ENCODE data around the gene LY86. TPM values are rescaled to one million over a fixed set of nuclear protein-coding genes. Genes with fewer than 3 reads are reported as not detected.

LY86 gene
- total RNA-seq, 1 donor from 2014 or later = not detected

DNA sequence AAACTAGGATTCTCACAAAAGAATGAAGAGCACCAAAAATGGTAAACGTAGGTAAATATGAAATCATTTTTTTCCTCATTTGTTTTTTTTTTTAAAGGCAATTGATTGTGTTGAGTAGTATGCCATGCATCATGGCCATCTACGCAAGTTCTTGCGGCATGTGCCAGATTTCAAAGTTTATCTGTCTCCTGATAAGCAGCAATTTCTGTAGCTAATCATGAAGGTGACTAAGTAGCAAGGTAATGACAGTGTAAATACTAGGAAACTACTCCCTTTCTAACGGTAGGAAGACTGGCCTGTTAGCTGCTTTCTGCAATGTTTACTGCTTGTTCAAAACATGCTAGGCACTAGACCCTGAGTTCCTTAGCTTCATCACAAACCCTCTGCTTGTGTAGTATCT is 13.4 kb upstream of the LY86 start:
- TF ChIP-seq, protein P1, sequence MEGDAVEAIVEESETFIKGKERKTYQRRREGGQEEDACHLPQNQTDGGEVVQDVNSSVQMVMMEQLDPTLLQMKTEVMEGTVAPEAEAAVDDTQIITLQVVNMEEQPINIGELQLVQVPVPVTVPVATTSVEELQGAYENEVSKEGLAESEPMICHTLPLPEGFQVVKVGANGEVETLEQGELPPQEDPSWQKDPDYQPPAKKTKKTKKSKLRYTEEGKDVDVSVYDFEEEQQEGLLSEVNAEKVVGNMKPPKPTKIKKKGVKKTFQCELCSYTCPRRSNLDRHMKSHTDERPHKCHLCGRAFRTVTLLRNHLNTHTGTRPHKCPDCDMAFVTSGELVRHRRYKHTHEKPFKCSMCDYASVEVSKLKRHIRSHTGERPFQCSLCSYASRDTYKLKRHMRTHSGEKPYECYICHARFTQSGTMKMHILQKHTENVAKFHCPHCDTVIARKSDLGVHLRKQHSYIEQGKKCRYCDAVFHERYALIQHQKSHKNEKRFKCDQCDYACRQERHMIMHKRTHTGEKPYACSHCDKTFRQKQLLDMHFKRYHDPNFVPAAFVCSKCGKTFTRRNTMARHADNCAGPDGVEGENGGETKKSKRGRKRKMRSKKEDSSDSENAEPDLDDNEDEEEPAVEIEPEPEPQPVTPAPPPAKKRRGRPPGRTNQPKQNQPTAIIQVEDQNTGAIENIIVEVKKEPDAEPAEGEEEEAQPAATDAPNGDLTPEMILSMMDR (IDR thresholded peaks at IDR 0.05; ENCODE audit: unreplicated experiment) = no peak
- H3K27me3 Mint-ChIP-seq = peaks cover 11% of the 10 kb centered on the region
- no peak for DNase-seq (ENCODE audit: low spot score, unreplicated experiment)
- no peak overlapping the region for H3K4me3 Mint-ChIP-seq (ENCODE audit: low read depth)
- H3K36me3 Mint-ChIP-seq (ENCODE audit: insufficient read depth) = no peaks in the 10 kb centered on the region
- H3K27ac Mint-ChIP-seq = no peak overlapping the region
- no peaks in the 10 kb centered on the region for H3K4me1 Mint-ChIP-seq (ENCODE audit: low read depth)
- peaks cover 15% of the 10 kb centered on the region for H3K9me3 Mint-ChIP-seq (ENCODE audit: low read depth)

DNA sequence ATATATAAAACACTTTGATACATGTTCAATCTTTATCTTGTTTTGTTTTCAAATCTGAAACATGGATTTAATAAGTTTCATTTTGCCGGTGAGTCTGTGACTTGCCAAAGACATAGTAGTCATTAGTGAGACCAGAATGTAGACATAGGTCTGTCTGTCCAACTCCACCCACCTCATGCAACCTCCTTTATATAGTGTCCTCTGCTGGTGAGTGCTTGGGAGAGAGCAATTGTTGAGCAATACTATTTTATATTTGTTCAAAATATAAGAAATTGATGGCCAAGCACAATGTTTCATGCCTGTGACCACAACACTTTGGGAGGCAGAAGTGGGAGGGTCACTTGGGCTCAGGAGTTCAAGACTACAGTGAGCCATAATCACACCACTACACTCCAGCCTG is 10.8 kb upstream of the LY86 start:
- TF ChIP-seq, protein P1 (IDR thresholded peaks at IDR 0.05; ENCODE audit: unreplicated experiment) = no peak
- Mint-ChIP-seq H3K36me3 (ENCODE audit: insufficient read depth) (no peaks in the 10 kb centered on the region), H3K4me1 (ENCODE audit: low read depth) (no peaks in the 10 kb centered on the region), H3K27ac (no peak overlapping the region), H3K27me3 (peaks cover 6% of the 10 kb centered on the region), H3K9me3 (ENCODE audit: low read depth) (peaks cover 20% of the 10 kb centered on the region), H3K4me3 (ENCODE audit: low read depth) (no peak overlapping the region)
- no peak for DNase-seq (ENCODE audit: low spot score, unreplicated experiment)

DNA sequence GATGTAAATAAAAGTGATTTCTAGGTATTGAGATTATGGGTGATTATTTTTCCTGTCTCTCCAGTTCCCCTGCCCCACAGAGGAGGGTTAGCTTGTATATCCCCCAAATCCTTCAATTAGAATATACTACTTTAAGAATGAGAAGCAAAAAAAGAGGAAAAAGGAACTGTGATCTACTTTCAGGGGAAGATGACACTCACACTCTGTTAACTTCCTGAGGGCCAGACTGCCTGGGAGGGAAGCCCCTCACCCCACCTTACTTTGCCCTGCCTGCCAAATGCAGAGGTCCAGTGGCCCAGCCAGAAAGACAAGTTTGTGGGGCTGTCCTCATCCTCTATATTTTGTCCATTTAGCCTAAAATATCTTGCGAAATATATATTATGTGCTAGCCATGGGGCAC is 9.2 kb upstream of the LY86 start:
- Mint-ChIP-seq H3K27ac (no peak overlapping the region), H3K36me3 (ENCODE audit: insufficient read depth) (no peaks in the 10 kb centered on the region), H3K9me3 (ENCODE audit: low read depth) (peaks cover 16% of the 10 kb centered on the region), H3K4me3 (ENCODE audit: low read depth) (no peak overlapping the region), H3K27me3 (peaks cover 2% of the 10 kb centered on the region), H3K4me1 (ENCODE audit: low read depth) (no peaks in the 10 kb centered on the region)
- TF ChIP-seq, protein P1 (IDR thresholded peaks at IDR 0.05; ENCODE audit: unreplicated experiment) = no peak
- no peak for DNase-seq (ENCODE audit: low spot score, unreplicated experiment)

DNA sequence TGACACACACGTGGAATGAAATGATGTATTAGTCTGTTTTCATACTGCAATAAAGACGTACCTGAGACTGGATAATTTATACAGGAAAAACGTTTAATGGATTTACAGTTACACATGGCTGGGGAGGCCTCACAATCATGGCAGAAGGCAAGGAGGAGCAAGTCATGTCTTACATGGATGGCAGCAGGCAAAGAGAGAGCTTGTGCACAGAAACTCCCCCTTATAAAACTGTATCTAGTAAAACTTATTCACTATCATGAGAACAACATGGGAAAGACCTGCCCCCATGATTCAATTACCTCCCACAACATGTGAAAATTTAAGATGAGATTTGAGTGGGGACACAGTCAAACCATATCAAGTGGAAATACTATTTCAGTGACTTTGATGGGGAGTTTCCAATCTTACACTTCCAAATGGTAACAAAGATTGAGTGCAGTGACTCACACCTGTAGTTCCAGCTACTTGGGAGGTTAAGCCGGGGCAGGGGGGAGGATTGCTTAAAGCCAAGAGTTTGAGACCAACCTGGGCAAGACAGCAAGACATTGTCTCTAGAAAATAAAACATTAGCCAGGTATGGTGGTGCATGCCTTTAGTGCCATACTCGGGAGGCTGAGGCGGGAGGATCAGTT is 8.2 kb upstream of the LY86 start:
- no peak overlapping the region for H3K27ac Mint-ChIP-seq

DNA sequence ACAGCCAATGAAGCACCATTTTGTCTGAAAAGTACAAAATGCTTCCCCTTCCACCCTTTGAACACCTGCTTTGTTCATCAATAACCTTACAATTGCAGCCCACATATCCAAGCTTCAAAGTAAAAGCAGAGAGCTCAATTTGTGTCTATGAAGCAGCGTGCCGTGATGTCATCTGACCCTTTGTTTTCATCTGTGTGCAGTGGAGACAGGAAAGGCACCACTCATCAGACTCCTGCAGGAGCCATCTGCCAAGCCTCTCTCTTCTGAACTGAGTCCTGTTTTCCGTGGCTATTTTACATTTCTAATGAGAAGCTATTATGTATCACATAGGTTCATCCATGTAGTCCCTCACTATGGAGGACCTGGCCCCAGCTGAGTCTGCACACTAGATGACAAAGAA is 7.5 kb upstream of the LY86 start:
- DNase-seq (ENCODE audit: low spot score, unreplicated experiment) = no peak
- H3K4me1 Mint-ChIP-seq (ENCODE audit: low read depth) = no peaks in the 10 kb centered on the region
- peaks cover 2% of the 10 kb centered on the region for H3K27me3 Mint-ChIP-seq
- no peak overlapping the region for H3K27ac Mint-ChIP-seq
- H3K36me3 Mint-ChIP-seq (ENCODE audit: insufficient read depth) = no peaks in the 10 kb centered on the region
- H3K4me3 Mint-ChIP-seq (ENCODE audit: low read depth) = no peak overlapping the region
- H3K9me3 Mint-ChIP-seq (ENCODE audit: low read depth) = peaks cover 12% of the 10 kb centered on the region
- TF ChIP-seq, protein P1 (IDR thresholded peaks at IDR 0.05; ENCODE audit: unreplicated experiment) = no peak

More for the DNA sequence above, 8.2 kb upstream of the LY86 start:
- no peak for DNase-seq (ENCODE audit: low spot score, unreplicated experiment)
- TF ChIP-seq, protein P1 (IDR thresholded peaks at IDR 0.05; ENCODE audit: unreplicated experiment) = no peak
- Mint-ChIP-seq H3K9me3 (ENCODE audit: low read depth) (peaks cover 12% of the 10 kb centered on the region), H3K36me3 (ENCODE audit: insufficient read depth) (no peaks in the 10 kb centered on the region), H3K4me3 (ENCODE audit: low read depth) (no peak overlapping the region), H3K4me1 (ENCODE audit: low read depth) (no peaks in the 10 kb centered on the region), H3K27me3 (peaks cover 2% of the 10 kb centered on the region)

All from progenitor cell of endocrine pancreas (in vitro differentiated cells).